Karpas-422 (cell line): ENCODE results near the gene CARTPT. TPM values are rescaled to one million over a fixed set of nuclear protein-coding genes. Genes with fewer than 3 reads are reported as not detected.

Source experiments
- DNase-seq: peaks from one replicate; pipeline ENCODE4 v3.0.0-alpha.2; 2015
- H2AFZ ChIP-seq: fragments of 200-600 bp; sonication (generic); 2 replicates; pipeline ENCODE4 v1.6.1; 2014; ENCODE audit warnings: antibody characterized with exemption, low read length, mixed read lengths
- H3K27ac ChIP-seq: fragments of 200-600 bp; sonication (generic); 2 replicates; pipeline ENCODE4 v1.5.1; 2014; ENCODE audit warnings: mild to moderate bottlenecking, low read length, moderate library complexity
- H3K27me3 ChIP-seq: fragments of 200-600 bp; sonication (generic); 2 replicates; pipeline ENCODE4 v1.6.1; 2014; ENCODE audit warnings: low read length, mixed read lengths
- H3K36me3 ChIP-seq: fragments of 200-600 bp; sonication (generic); 2 replicates; pipeline ENCODE4 v1.6.1; 2014; ENCODE audit warnings: low read length, mixed read lengths; ENCODE audit not compliant: insufficient read depth
- H3K4me1 ChIP-seq: fragments of 200-600 bp; sonication (generic); 2 replicates; pipeline ENCODE4 v1.6.1; 2014; ENCODE audit warnings: mild to moderate bottlenecking, low read length, mixed read lengths
- H3K4me2 ChIP-seq: fragments of 200-600 bp; sonication (generic); 2 replicates; pipeline ENCODE4 v1.6.1; 2014; ENCODE audit warnings: low read length, low read depth, mild to moderate bottlenecking; ENCODE audit not compliant: poor library complexity, severe bottlenecking
- H3K4me3 ChIP-seq: fragments of 200-600 bp; sonication (generic); 2 replicates; pipeline ENCODE4 v1.5.1; 2014; ENCODE audit warnings: mild to moderate bottlenecking, antibody characterized with exemption, low read length, mixed read lengths
- H3K79me2 ChIP-seq: fragments of 200-600 bp; sonication (generic); 2 replicates; pipeline ENCODE4 v1.6.1; 2014; ENCODE audit warnings: mild to moderate bottlenecking, low read length, mixed read lengths
- H3K9ac ChIP-seq: fragments of 200-600 bp; sonication (generic); 2 replicates; pipeline ENCODE4 v1.6.0; 2014; ENCODE audit warnings: low read length
- H3K9me2 ChIP-seq: fragments of 200-600 bp; sonication (generic), shearing (Covaris generic); replicated peaks from 2 replicates; pipeline ENCODE4 v1.6.0; 2014; ENCODE audit warnings: mild to moderate bottlenecking, low read length, moderate library complexity; ENCODE audit not compliant: insufficient read depth
- H3K9me3 ChIP-seq: fragments of 300-700, 200-600 bp; sonication (generic); 2 replicates; pipeline ENCODE4 v1.6.1; 2014; ENCODE audit warnings: low read length, mixed read lengths
- H4K20me1 ChIP-seq: fragments of 200-600 bp; sonication (generic); 2 replicates; pipeline ENCODE4 v1.6.1; 2014; ENCODE audit warnings: mild to moderate bottlenecking, antibody characterized with exemption, low read length, low read depth; ENCODE audit not compliant: insufficient read depth
- total RNA-seq: library from RNA; depleted of rRNA; stranded (reverse); fragments of >200 nt; shearing (Covaris generic); gene quantifications from 2 replicates; pipeline ENCODE4 v1.2.3, GENCODE V29; 2014; ENCODE audit warnings: low replicate concordance

CARTPT gene
- total RNA-seq, 1 experiment from 2014 or later, result not detected

DNA sequence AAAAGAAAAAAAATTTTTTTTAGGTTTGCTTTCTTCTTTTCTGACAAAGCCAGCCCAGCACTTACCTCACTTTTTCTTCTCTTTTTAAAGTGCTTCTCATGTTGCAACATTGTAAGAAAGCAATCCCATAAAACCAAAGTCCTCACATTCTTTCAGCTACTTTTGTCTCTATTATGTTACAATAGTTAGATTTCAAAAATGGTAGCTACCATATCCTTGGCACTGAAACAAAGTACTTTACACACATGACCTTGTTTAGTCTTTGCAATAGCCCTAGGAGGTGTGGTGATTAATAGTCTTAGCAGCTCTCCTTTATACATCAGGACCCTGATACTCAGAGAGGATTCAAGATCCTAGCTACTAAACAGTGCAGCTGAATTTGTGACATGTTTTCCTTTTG, 23.5 kb upstream of the CARTPT start:
- Histone ChIP-seq H3K9me3 (no peaks in the 10 kb centered on the region), H3K4me1 (peaks cover 4% of the 10 kb centered on the region; the same call in 1 of the 2 replicates), H4K20me1 (no peaks in the 10 kb centered on the region), H3K27ac (no peak overlapping the region), H3K27me3 (no peaks in the 10 kb centered on the region), H3K79me2 (no peaks in the 10 kb centered on the region), H3K4me2 (no peak overlapping the region), H3K36me3 (no peaks in the 10 kb centered on the region), H3K9me2 (no peaks in the 10 kb centered on the region; the same call in 1 of the 2 replicates), H3K9ac (no peak overlapping the region), H2AFZ (no peak overlapping the region), H3K4me3 (no peak overlapping the region)
- DNase-seq, result no peak

DNA sequence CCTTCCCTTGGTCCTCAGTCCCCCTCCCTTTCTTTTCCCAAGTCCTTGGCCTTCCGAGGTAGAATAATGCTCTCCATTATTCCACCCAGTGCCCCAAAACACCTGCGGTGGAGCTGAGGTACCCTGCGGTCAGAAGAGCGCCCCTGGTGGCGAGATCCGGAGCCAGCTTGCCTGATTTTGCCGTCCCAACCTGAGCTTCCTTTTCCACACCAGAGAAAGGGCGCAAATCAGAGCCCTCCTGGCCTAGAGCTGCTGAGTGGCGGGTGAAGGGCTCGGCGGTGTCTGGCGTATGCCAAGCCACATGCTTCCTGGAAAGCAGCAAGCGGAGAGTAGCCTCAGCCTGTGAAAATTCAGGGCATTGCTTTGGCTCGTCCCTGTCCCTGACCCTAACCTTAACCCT, 21.1 kb upstream of the CARTPT start:
- H3K79me2 ChIP-seq, result no peaks in the 10 kb centered on the region
- no peaks in the 10 kb centered on the region for H3K36me3 ChIP-seq
- H3K27me3 ChIP-seq, result no peaks in the 10 kb centered on the region
- H3K4me2 ChIP-seq, result no peak overlapping the region
- peaks cover 4% of the 10 kb centered on the region; the same call in 1 of the 2 replicates for H3K4me1 ChIP-seq
- no peaks in the 10 kb centered on the region; the same call in 1 of the 2 replicates for H3K9me2 ChIP-seq
- no peak for DNase-seq
- no peak overlapping the region for H3K9ac ChIP-seq
- H3K4me3 ChIP-seq, result no peak overlapping the region
- no peaks in the 10 kb centered on the region for H3K9me3 ChIP-seq
- peak overlapping the region; percentile 64; the same call in 1 of the 2 replicates for H2AFZ ChIP-seq
- no peaks in the 10 kb centered on the region for H4K20me1 ChIP-seq
- no peak overlapping the region for H3K27ac ChIP-seq

DNA sequence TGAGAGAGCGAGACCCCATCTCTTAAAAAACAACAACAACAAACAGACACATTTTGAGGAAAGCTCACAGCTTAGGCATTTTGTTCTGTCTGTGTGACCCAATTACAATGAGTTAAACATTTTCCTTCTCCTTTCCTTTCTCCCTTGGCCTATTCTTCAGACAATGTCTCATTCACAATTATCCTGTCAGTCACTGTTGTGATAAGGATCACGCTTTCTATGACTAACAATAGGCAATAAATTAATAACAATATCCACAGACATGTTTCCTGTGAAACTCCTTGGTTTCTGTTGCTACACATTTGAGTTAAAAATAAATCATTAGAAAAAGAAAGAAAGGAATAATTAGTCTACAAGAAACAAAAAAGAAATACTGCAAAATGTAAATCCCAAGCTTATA, 19.8 kb upstream of the CARTPT start:
- Histone ChIP-seq H3K4me3 (no peak overlapping the region), H3K4me2 (no peak overlapping the region), H3K9me2 (no peaks in the 10 kb centered on the region; the same call in 1 of the 2 replicates), H4K20me1 (no peaks in the 10 kb centered on the region), H3K9ac (no peak overlapping the region), H2AFZ (no peak overlapping the region), H3K4me1 (peaks cover 4% of the 10 kb centered on the region; the same call in 1 of the 2 replicates), H3K36me3 (no peaks in the 10 kb centered on the region), H3K79me2 (no peaks in the 10 kb centered on the region), H3K27me3 (no peaks in the 10 kb centered on the region), H3K9me3 (no peaks in the 10 kb centered on the region), H3K27ac (no peak overlapping the region)
- DNase-seq, result no peak

DNA sequence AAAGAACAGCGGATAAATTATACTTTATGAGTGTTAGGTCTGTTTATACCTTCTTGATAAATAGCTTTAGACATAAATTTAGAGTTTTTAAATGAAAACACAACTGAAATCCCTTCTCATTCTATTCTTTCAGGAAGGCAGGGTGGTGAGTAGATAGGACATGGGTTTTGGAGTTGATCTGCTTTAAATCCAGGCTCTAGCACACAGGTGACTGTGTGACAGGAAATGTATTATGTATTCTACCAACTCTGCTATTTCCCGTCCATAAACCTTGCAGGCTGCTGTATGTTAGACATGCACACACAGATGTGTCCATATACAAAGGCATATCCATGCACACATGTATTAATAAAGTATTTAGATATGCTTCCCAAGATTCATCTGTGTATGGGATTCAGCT, 19.3 kb upstream of the CARTPT start:
- H4K20me1 ChIP-seq, result no peaks in the 10 kb centered on the region
- H3K4me2 ChIP-seq, result no peak overlapping the region
- no peak overlapping the region for H3K9ac ChIP-seq
- H3K4me3 ChIP-seq, result no peak overlapping the region
- H3K27ac ChIP-seq, result no peak overlapping the region
- H3K4me1 ChIP-seq, result peaks cover 4% of the 10 kb centered on the region; the same call in 1 of the 2 replicates
- H3K9me3 ChIP-seq, result no peaks in the 10 kb centered on the region
- no peaks in the 10 kb centered on the region; the same call in 1 of the 2 replicates for H3K9me2 ChIP-seq
- no peaks in the 10 kb centered on the region for H3K27me3 ChIP-seq
- H3K79me2 ChIP-seq, result no peaks in the 10 kb centered on the region
- DNase-seq, result no peak
- no peak overlapping the region for H2AFZ ChIP-seq
- H3K36me3 ChIP-seq, result no peaks in the 10 kb centered on the region

DNA sequence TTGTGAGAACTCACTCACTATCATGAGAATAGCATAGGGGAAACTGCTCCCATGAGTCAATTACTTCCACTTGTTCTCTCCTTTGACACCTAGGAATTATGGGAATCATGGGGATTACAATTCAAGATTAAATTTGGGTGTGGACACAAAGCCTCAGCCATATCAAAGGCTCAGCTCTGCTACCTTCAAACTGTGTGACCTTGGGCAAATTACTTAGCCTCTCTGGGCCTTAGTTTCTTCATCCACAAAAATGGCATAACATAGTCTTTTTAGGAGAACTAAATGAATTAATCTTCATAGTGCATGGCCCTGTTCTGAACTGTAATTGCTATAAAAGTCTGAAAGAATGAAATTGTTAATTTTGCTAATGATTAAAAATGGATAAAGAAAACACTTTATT, 18.3 kb upstream of the CARTPT start:
- no peaks in the 10 kb centered on the region for H3K79me2 ChIP-seq
- no peaks in the 10 kb centered on the region for H4K20me1 ChIP-seq
- no peaks in the 10 kb centered on the region for H3K36me3 ChIP-seq
- no peak for DNase-seq
- no peaks in the 10 kb centered on the region for H3K27me3 ChIP-seq
- peaks cover 5% of the 10 kb centered on the region; the same call in 1 of the 2 replicates for H3K4me1 ChIP-seq
- no peak overlapping the region for H3K4me3 ChIP-seq
- H2AFZ ChIP-seq, result no peak overlapping the region
- no peak overlapping the region for H3K4me2 ChIP-seq
- no peaks in the 10 kb centered on the region; the same call in 1 of the 2 replicates for H3K9me2 ChIP-seq
- no peak overlapping the region for H3K9ac ChIP-seq
- no peaks in the 10 kb centered on the region for H3K9me3 ChIP-seq
- H3K27ac ChIP-seq, result no peak overlapping the region

DNA sequence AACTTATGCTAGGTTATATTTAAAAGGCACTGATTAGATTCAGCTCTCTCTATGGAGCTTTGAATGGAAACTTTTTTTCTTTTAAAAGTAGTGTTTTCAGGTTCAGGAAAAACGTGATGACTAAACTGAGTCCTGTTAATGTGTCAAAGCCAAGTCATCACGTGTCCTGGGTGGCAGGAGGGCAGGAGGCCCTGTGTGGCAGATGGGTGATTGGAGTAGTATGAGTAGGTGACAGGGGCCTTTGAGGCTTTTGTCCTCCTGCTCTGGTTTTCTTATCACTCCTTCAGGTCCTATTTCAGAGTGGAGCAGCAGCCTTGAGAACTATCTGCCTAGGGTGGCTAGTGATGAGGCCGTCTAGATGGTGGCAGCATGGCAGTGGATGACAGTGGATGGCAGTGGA, 17.7 kb upstream of the CARTPT start:
- no peaks in the 10 kb centered on the region for H4K20me1 ChIP-seq
- no peak overlapping the region for H2AFZ ChIP-seq
- H3K4me2 ChIP-seq, result no peak overlapping the region
- no peaks in the 10 kb centered on the region for H3K9me3 ChIP-seq
- H3K27me3 ChIP-seq, result no peaks in the 10 kb centered on the region
- no peak overlapping the region for H3K27ac ChIP-seq
- no peak overlapping the region for H3K9ac ChIP-seq
- H3K79me2 ChIP-seq, result no peaks in the 10 kb centered on the region
- H3K36me3 ChIP-seq, result no peaks in the 10 kb centered on the region
- no peaks in the 10 kb centered on the region; the same call in 1 of the 2 replicates for H3K9me2 ChIP-seq
- DNase-seq, result no peak
- peaks cover 10% of the 10 kb centered on the region for H3K4me1 ChIP-seq
- H3K4me3 ChIP-seq, result no peak overlapping the region

DNA sequence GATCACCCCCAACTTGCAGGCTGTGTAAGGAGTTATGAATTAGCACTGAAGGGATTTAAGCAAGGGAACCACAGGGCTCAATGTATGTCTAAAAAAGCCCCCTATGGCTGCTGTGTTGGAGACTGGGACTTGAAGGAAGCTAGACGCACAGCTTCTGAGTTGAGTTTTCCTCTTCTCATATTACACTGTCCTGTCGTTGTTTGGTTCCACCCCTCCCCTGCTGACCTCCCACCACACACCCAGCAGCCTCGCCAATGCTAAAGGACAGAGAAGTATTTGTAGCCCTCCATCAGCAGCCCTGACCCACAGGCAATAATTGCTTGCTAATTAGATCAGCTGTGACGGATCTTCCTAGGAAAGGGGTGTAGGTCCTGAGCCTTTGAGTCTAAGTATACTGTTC, 15.1 kb upstream of the CARTPT start:
- H4K20me1 ChIP-seq, result no peaks in the 10 kb centered on the region
- H3K4me3 ChIP-seq, result no peak overlapping the region
- no peak for DNase-seq
- H3K27ac ChIP-seq, result no peak overlapping the region
- no peaks in the 10 kb centered on the region for H3K79me2 ChIP-seq
- no peaks in the 10 kb centered on the region for H3K27me3 ChIP-seq
- no peaks in the 10 kb centered on the region for H3K9me3 ChIP-seq
- H3K36me3 ChIP-seq, result no peaks in the 10 kb centered on the region
- H3K4me2 ChIP-seq, result no peak overlapping the region
- H3K9ac ChIP-seq, result no peak overlapping the region
- H3K9me2 ChIP-seq, result no peaks in the 10 kb centered on the region
- no peak overlapping the region for H2AFZ ChIP-seq
- peaks cover 6% of the 10 kb centered on the region; the same call in 1 of the 2 replicates for H3K4me1 ChIP-seq

DNA sequence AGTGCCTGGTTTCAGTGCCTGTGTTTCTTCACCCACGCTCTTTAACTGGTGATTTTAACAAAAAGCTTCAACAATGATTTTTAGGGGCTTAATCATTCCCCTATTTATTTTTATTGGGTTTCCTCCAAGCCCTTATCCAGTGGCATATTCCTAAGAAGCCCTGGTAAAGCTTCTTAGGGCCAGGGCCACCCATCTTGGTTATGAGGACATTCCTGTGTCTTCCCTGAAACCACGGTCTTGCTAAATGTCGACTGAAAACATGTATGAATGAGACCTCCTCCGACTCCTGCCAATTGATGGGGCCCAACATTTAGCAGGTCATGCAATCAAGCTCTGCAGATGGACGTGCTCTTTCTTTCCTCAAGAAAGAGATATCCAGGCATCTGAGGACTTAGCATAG, 13.7 kb upstream of the CARTPT start:
- no peak overlapping the region for H3K9ac ChIP-seq
- no peak overlapping the region for H3K4me2 ChIP-seq
- no peaks in the 10 kb centered on the region for H3K9me2 ChIP-seq
- H4K20me1 ChIP-seq, result no peaks in the 10 kb centered on the region
- H3K27me3 ChIP-seq, result no peaks in the 10 kb centered on the region
- no peaks in the 10 kb centered on the region for H3K9me3 ChIP-seq
- no peak overlapping the region for H2AFZ ChIP-seq
- no peaks in the 10 kb centered on the region for H3K36me3 ChIP-seq
- no peaks in the 10 kb centered on the region for H3K79me2 ChIP-seq
- no peak overlapping the region for H3K4me3 ChIP-seq
- peaks cover 6% of the 10 kb centered on the region; the same call in 1 of the 2 replicates for H3K4me1 ChIP-seq
- DNase-seq, result no peak
- H3K27ac ChIP-seq, result no peak overlapping the region
